Mesothelial cell of epicardium (in vitro differentiated cells): ENCODE data around the gene FXYD6. TPM values are rescaled to one million over a fixed set of nuclear protein-coding genes. Genes with fewer than 3 reads are reported as not detected.
"Not testable (repeated sequence)": the region's sequence is repeated elsewhere in the genome, so short reads cannot be mapped to it uniquely, and the experiment has no call there.

Experiments used
- DNase-seq, 2 experiments: peaks; one replicate each; pipeline ENCODE4 v3.0.0; 2021; ENCODE audit warnings: low spot score in 2 of 2; ENCODE audit not compliant: unreplicated experiment in 2 of 2
- H3K27ac Mint-ChIP-seq: 2 replicates; pipeline ENCODE4 v1.8.0; 2021; ENCODE audit warnings: mixed read lengths
- H3K27me3 Mint-ChIP-seq: 2 replicates; pipeline ENCODE4 v1.8.0; 2021; ENCODE audit warnings: low read depth, mixed read lengths
- H3K36me3 Mint-ChIP-seq: 2 replicates; pipeline ENCODE4 v1.8.0; 2021; ENCODE audit warnings: mixed read lengths
- H3K4me1 Mint-ChIP-seq: 2 replicates; pipeline ENCODE4 v1.8.0; 2021; ENCODE audit warnings: mixed read lengths
- H3K4me3 Mint-ChIP-seq: 2 replicates; pipeline ENCODE4 v1.8.0; 2021; ENCODE audit warnings: mild to moderate bottlenecking, moderate library complexity, mixed read lengths
- H3K9me3 Mint-ChIP-seq: 2 replicates; pipeline ENCODE4 v1.8.0; 2021; ENCODE audit warnings: mixed read lengths
- total RNA-seq: library from RNA; stranded (reverse); gene quantifications from 3 replicates; pipeline ENCODE4 v1.2.1, GENCODE V29; 2021
- TF ChIP-seq, protein P1 (sequence below): fragments of 200-600 bp; sonication (generic); IDR thresholded peaks from one replicate; pipeline ENCODE4 v1.5.0; 2021; ENCODE audit warnings: antibody characterized with exemption; ENCODE audit not compliant: unreplicated experiment

FXYD6 gene, protein sequence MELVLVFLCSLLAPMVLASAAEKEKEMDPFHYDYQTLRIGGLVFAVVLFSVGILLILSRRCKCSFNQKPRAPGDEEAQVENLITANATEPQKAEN
- 114 to 125 TPM (median 116 TPM) in 3 replicates for total RNA-seq

DNA sequence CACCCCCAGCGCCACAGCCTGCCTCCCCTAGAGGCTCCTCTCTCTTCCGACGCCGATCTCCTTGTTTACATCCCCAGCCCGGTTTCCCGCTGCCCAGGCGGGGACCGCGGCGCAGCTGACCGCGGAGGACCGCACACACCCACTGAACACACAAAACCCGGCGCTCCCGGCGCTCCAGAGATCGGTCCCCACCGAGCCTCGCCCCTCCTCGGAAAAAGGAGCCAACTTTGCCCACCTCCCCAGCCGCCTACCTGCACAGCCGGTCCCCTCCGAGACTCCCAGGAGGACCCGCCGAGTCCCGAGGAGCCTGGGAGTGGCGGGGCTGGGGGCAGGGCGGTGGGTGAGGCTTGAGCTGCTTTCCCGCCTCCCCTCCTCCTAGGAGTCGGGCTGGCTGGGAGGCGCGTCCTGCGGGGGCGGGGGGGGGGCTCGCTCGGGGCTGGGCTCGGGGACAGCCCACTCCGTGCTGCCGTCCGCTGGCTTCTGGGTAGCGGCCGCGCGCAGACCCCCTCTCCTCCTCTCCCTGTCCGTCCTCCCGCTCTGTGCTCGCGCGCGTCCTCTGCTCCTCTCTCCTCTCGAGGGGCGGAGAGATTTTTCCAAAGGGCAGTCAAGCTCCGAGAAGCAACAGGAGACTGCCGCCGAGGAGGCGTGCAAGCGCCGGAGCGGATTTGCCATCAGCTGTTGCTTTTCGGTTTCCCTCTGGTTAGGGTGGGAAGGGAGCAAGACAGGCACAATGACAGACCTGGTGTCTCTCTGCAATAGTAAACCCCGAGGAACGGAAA lies at the start of gene FXYD6:
FXYD6 (minus strand) TSS at position 318 of the 779 bp plus-strand sequence. CDS start 33,882 bp downstream, outside the sequence.
- H3K27me3 Mint-ChIP-seq, result peaks cover 33% of the 10 kb centered on the region
- peak within 1 kb of the TSS; percentile 92 for H3K4me3 Mint-ChIP-seq
- peaks cover 43% of the 10 kb centered on the region for H3K4me1 Mint-ChIP-seq
- TF ChIP-seq, protein P1, sequence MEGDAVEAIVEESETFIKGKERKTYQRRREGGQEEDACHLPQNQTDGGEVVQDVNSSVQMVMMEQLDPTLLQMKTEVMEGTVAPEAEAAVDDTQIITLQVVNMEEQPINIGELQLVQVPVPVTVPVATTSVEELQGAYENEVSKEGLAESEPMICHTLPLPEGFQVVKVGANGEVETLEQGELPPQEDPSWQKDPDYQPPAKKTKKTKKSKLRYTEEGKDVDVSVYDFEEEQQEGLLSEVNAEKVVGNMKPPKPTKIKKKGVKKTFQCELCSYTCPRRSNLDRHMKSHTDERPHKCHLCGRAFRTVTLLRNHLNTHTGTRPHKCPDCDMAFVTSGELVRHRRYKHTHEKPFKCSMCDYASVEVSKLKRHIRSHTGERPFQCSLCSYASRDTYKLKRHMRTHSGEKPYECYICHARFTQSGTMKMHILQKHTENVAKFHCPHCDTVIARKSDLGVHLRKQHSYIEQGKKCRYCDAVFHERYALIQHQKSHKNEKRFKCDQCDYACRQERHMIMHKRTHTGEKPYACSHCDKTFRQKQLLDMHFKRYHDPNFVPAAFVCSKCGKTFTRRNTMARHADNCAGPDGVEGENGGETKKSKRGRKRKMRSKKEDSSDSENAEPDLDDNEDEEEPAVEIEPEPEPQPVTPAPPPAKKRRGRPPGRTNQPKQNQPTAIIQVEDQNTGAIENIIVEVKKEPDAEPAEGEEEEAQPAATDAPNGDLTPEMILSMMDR, result no peak
- DNase-seq, result peak; percentile 58 to 77
- H3K9me3 Mint-ChIP-seq, result no peaks in the 10 kb centered on the region
- no peaks in the 10 kb centered on the region for H3K36me3 Mint-ChIP-seq
- peak within 1 kb of the TSS; percentile 71 for H3K27ac Mint-ChIP-seq

DNA sequence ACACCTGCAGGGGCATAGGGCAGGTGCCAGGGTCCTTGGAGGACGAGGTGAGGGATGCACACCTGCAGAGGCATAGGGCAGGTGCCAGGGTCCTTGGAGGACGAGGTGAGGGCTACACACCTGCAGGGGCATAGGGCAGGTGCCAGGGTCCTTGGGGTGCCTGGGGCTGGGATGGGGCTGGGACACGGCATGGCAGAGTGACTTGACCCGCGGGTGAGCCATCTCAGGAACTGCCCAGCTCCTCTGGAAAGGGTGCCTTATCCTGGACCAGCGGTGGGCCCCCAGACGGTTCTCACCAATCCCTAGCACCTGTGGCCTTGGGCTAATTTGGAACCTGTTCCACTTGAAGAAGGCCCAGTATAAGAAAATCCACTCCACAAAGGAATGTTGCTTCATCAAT lies 49.7 kb upstream of the FXYD6 start:
- H3K9me3 Mint-ChIP-seq, DNase-seq, H3K4me3 Mint-ChIP-seq, H3K27me3 Mint-ChIP-seq, H3K27ac Mint-ChIP-seq, H3K36me3 Mint-ChIP-seq: not testable (repeated sequence)
- H3K4me1 Mint-ChIP-seq, result peaks cover 37% of the 10 kb centered on the region

DNA sequence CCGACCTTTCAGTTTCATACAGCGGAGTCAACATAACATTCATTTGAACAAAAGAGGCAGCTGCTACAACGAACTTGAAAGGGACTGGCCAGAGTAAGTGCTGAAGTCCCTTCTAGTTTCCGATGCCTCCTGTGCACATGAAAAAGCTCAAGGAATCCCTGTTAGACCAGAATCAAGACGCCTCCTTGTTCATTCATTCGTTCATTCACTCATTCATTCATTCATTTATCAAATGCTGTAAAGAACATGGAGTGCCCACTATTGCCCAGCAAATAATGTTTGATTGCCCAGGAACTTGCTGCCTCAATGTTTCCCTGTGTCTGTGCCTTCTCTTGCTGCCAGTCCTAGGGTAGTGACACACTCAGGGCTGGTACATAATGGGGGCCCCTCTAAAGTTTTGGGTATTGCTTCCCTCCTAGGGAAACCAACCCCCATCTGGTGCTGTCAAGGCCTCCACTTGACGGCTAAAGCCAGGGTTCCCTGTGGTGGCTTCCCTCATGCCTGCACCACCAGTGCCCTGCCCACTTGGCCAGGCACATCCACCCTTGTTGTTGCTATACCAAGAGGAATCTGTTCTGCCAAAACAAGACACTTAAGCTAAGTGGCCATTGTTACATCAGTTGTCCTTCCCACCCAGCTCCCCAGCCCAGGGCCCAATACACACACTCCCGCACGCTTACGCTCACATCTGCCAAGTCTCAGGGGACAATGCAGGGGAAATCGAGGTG lies 48.9 kb upstream of the FXYD6 start:
- Mint-ChIP-seq H3K9me3 (no peaks in the 10 kb centered on the region), H3K36me3 (no peaks in the 10 kb centered on the region), H3K4me1 (peaks cover 31% of the 10 kb centered on the region), H3K27me3 (no peaks in the 10 kb centered on the region), H3K27ac (no peak overlapping the region), H3K4me3 (no peak overlapping the region)
- TF ChIP-seq, protein P1, result no peak
- no peak for DNase-seq

DNA sequence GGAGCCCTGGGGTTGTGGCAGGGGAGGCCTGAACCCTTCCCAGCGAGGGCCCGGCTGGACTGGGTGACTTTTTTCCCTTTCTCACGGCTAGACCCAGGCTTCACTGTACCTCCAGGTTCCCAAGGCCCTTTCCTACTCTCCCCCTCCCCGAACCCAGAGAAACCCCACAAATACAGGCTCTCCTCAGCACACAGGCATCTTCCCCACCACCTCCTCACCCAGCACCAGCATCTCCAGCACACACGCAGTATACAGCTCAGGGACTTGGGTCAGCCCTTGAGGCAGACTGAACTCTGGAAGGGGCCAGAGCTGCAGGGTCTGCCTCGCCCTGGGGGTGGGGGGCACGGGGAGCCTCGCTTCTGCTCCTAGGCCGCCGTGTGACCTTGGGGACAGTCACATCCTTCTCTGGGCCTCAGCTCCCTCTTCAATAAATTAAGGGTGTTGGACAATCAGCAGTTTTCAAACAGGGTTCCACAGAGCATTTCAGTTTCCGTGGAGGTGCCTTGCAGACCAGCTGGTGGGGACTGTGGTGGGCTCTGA lies 48.2 kb upstream of the FXYD6 start:
- H3K27ac Mint-ChIP-seq, result no peak overlapping the region
- TF ChIP-seq, protein P1, result no peak
- H3K4me1 Mint-ChIP-seq, result peaks cover 24% of the 10 kb centered on the region
- DNase-seq, result no peak
- H3K4me3 Mint-ChIP-seq, result no peak overlapping the region
- no peaks in the 10 kb centered on the region for H3K36me3 Mint-ChIP-seq
- no peaks in the 10 kb centered on the region for H3K27me3 Mint-ChIP-seq
- no peaks in the 10 kb centered on the region for H3K9me3 Mint-ChIP-seq

DNA sequence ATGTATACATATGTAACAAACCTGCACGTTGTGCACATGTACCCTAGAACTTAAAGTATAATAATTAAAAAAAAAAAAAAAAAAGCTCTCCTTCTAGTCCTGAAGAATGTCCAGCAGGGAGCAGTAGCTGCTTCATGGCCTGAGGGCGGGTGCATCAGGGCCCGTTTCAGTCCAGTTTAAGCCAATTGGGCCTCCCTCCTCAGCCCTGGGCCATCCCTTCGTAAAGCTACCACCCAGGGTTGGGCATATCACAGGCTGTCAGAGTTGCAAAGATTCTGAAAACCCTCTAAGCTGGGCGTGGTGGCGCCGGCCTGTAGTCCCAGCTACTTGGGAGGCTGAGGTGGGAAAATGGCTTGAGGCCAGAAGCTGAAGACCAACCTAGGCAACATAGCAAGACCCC lies 47.3 kb upstream of the FXYD6 start:
- TF ChIP-seq, protein P1, result no peak
- no peaks in the 10 kb centered on the region for H3K27me3 Mint-ChIP-seq
- H3K4me3 Mint-ChIP-seq, result no peak overlapping the region
- no peaks in the 10 kb centered on the region for H3K9me3 Mint-ChIP-seq
- no peaks in the 10 kb centered on the region for H3K36me3 Mint-ChIP-seq
- H3K4me1 Mint-ChIP-seq, result peaks cover 15% of the 10 kb centered on the region
- H3K27ac Mint-ChIP-seq, result no peak overlapping the region
- no peak for DNase-seq

DNA sequence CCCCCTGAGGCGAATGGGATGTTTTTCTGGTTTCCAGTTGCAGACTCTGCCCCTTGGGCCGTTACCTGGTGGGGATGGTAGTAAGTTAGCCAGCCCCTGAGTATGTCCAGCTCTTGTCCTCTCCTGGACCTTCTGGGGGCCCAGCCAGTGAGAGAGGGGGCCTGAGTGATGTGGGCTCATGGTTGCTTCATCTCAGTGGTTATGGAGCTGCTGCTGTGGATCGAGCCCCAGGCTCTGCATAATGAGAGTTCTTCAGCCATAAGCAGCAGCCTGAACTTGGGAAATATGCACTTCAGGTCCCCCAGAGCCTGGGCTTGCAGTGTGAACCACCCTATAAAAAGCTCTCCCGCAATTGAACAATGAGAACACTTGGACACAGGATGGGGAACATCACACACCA lies 46.8 kb upstream of the FXYD6 start:
- H3K4me1 Mint-ChIP-seq, result peaks cover 10% of the 10 kb centered on the region
- no peak overlapping the region for H3K4me3 Mint-ChIP-seq
- DNase-seq, result no peak

More for the DNA sequence above, 46.8 kb upstream of the FXYD6 start:
- TF ChIP-seq, protein P1, result no peak
- Mint-ChIP-seq H3K27me3 (no peaks in the 10 kb centered on the region), H3K9me3 (no peaks in the 10 kb centered on the region), H3K36me3 (no peaks in the 10 kb centered on the region), H3K27ac (no peak overlapping the region)
